Activated CD8-positive, alpha-beta T cell treated with anti-CD3 and anti-CD28 coated beads for 36 hours (primary cell): ENCODE measurements around the gene SMAD3. TPM values are rescaled to one million over a fixed set of nuclear protein-coding genes. Genes with fewer than 3 reads are reported as not detected.
A peak's percentile ranks its signal among the peaks of the same experiment; 100 is the strongest.

Experiments used
- ATAC-seq: fragments of 200-7000 bp; cut with Tn5 transposase; one replicate; pipeline ENCODE4 v1.10.0; 2021; ENCODE audit warnings: mild to moderate bottlenecking, moderate library complexity
- CTCF ChIA-PET: fragments of 350-600 bp; sonication (Branson Sonifier 250); formaldehyde crosslinking; loops from one replicate; lab custom pipeline; 2021; ENCODE audit warnings: antibody characterized with exemption; lab: Charles Lee
- POLR2A ChIA-PET: fragments of 350-600 bp; sonication (Branson Sonifier 250); formaldehyde crosslinking; loops from one replicate; lab custom pipeline; 2021; ENCODE audit warnings: antibody characterized with exemption; lab: Charles Lee
- DNase-seq: peaks from one replicate; pipeline ENCODE4 v3.0.0-alpha.2; 2020
- H3K27ac Mint-ChIP-seq: one replicate; pipeline ENCODE4 v1.8.0; 2021; ENCODE audit warnings: mild to moderate bottlenecking, mixed read lengths
- H3K27me3 Mint-ChIP-seq: one replicate; pipeline ENCODE4 v1.8.0; 2021; ENCODE audit warnings: mixed read lengths
- H3K36me3 Mint-ChIP-seq: one replicate; pipeline ENCODE4 v1.8.0; 2021; ENCODE audit warnings: low read depth, mixed read lengths
- H3K4me1 Mint-ChIP-seq: one replicate; pipeline ENCODE4 v1.8.0; 2021; ENCODE audit warnings: low read depth, mixed read lengths
- H3K4me3 Mint-ChIP-seq: one replicate; pipeline ENCODE4 v1.8.0; 2021; ENCODE audit warnings: mild to moderate bottlenecking, moderate library complexity, mixed read lengths
- H3K9me3 Mint-ChIP-seq: one replicate; pipeline ENCODE4 v1.8.0; 2021; ENCODE audit warnings: mixed read lengths
- intact Hi-C: fragments of 100-400 bp; cut with micrococcal nuclease; formaldehyde crosslinking; loops from one replicate; pipeline ENCODE4 v1.10.0; 2022
- total RNA-seq, 2 experiments: library from RNA; stranded (reverse); gene quantifications; one replicate each; pipeline ENCODE4 v1.2.3, GENCODE V29; 2021
- TF ChIP-seq, protein P1 (sequence below): fragments of 200-600 bp; IDR thresholded peaks from one replicate; pipeline ENCODE4 v1.8.0; 2022; ENCODE audit warnings: antibody characterized with exemption, mild to moderate bottlenecking

Gene SMAD3
- total RNA-seq, 2 experiments from 2014 or later, result 22.3 to 24.7 TPM

DNA sequence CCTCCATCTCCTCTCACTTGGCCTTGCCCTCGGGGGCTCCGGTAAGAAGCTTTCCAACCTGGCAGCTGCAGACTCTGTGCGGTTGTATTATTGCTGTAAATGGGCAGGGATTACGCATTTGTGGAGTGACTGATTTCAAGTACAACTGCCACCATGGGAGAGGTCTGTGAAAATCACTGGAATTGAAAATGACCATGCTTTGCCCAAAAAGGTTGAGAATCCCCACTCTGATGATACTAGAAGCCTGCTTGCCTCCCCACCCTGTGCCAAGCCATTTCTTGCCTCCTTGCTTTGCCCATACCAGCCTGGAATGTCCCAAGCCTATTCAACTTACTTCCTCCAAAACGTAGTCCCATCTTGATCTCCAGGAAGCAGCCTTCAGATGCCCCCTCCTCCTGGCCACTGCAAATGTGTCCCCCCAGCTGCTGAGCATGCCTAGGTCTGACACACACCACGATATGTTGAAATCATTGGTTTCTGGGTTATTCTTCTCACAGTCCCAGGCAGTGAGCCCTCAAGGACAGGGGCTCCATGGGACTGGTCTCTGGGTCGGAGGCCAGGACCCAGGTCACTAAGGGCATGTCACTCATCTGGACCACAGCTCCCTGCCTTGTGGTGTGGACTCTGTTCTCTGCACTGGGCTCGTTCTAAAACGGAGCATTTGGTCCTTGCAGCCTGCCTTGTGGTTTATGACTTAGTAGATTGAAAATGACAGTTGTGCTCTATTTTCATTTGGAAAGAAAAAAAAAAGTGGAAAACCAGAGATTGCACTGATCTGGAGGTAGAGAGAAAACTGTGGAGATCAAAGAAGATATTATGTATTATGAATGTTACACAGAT, 42.9 kb downstream of the SMAD3 start:
- H3K9me3 Mint-ChIP-seq, result peaks cover 13% of the 10 kb centered on the region
- no peak for ATAC-seq
- POLR2A ChIA-PET, result no interaction called here
- no peak overlapping the region for H3K4me3 Mint-ChIP-seq
- H3K4me1 Mint-ChIP-seq, result peaks cover 45% of the 10 kb centered on the region
- no peak for DNase-seq
- H3K36me3 Mint-ChIP-seq, result peaks cover 27% of the 10 kb centered on the region
- TF ChIP-seq, protein P1, sequence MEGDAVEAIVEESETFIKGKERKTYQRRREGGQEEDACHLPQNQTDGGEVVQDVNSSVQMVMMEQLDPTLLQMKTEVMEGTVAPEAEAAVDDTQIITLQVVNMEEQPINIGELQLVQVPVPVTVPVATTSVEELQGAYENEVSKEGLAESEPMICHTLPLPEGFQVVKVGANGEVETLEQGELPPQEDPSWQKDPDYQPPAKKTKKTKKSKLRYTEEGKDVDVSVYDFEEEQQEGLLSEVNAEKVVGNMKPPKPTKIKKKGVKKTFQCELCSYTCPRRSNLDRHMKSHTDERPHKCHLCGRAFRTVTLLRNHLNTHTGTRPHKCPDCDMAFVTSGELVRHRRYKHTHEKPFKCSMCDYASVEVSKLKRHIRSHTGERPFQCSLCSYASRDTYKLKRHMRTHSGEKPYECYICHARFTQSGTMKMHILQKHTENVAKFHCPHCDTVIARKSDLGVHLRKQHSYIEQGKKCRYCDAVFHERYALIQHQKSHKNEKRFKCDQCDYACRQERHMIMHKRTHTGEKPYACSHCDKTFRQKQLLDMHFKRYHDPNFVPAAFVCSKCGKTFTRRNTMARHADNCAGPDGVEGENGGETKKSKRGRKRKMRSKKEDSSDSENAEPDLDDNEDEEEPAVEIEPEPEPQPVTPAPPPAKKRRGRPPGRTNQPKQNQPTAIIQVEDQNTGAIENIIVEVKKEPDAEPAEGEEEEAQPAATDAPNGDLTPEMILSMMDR, result no peak
- CTCF ChIA-PET, result no interaction called here
- H3K27me3 Mint-ChIP-seq, result no peaks in the 10 kb centered on the region
- intact Hi-C loops, result loop anchor here (10.0 kb wide), 1 partner anchor 146 kb away; the partner anchor contains the start of genes AAGAB and IQCH
- peak overlapping the region; percentile 47 for H3K27ac Mint-ChIP-seq

DNA sequence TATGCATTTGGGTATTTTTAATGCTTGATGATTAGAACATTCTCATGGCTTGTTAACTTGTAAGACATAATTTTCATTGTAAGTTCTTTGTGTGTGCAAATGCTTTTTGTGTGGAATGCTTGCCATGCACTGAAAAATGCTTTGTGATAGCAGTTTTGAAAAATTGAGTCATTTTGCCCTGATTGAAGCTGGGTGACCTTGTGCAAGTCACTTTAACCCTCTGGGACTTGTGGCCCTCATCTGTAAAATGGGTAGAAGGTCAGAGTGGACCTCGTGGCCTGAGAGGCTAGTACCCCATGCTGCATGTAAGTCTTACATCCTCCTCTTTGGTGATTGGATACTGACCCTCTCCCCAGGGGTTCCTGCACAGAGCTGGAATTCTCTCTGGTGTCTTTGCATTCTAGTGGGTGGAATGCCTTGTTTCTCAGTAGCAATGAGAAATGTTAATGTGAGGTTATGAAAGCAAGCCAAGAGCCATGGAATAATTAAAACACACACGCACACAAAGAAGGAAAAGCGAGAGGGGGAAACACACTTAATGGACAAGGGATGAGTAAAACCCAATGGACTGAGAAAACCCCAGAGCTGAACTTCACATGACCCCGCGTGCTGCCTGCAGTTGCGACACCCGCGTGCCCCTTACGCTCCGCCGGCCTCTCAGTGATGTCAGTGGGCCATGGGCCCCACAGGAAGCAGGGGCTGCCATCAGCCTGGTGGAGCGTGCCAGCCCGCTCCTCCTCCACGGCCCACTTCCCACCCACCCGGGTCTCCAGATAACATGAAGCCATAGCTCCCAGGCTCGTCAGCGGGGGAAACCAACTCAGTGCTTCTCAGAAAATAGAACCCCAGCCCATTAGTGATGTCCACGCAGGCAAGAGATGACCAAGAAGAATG, 44.0 kb downstream of the SMAD3 start:
- POLR2A ChIA-PET, result no interaction called here
- peak; percentile 49 for DNase-seq

DNA sequence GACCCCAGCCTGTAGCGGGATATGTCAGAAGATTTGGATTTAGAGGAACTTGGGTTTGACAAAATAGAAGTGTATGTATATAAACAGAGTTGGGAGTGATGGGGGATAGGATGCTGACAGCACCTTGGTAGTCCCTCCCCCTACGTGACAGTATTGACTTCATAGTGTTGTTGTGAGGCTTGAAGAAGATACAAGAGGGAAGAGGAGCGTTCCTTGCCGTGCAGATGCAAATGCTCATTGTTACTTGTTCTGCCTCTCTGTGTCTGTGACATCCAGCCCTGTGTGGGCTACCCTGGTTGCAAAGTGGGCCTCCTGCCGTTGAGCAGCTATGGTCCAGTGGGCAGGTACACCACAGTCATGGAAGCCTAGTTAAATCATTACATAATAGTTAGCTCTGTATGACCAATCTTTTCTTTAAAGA, 45.0 kb downstream of the SMAD3 start:
- DNase-seq (no peak), ATAC-seq (no peak)
- H3K27ac Mint-ChIP-seq, result peak overlapping the region; percentile 50
- intact Hi-C loops, result no loop called here
- H3K4me1 Mint-ChIP-seq, result peaks cover 64% of the 10 kb centered on the region
- POLR2A ChIA-PET, result interaction anchor here (1.0 to 1.7 kb wide), 3 partner anchors 19 to 31 kb away, joined by 3 to 7 read pairs (median 3); no protein-coding TSS in a partner anchor
- TF ChIP-seq, protein P1, result no peak
- H3K36me3 Mint-ChIP-seq, result peaks cover 27% of the 10 kb centered on the region
- H3K27me3 Mint-ChIP-seq, result no peaks in the 10 kb centered on the region
- peaks cover 13% of the 10 kb centered on the region for H3K9me3 Mint-ChIP-seq
- H3K4me3 Mint-ChIP-seq, result no peak overlapping the region
- CTCF ChIA-PET, result interaction anchor here (1.0 kb wide), 1 partner anchor 9 kb away, joined by 3 read pairs; no protein-coding TSS in a partner anchor

More for the DNA sequence above, 44.0 kb downstream of the SMAD3 start:
- CTCF ChIA-PET, result no interaction called here
- ATAC-seq, result peak; percentile 29
- Mint-ChIP-seq H3K4me1 (peaks cover 55% of the 10 kb centered on the region), H3K9me3 (peaks cover 13% of the 10 kb centered on the region), H3K36me3 (peaks cover 27% of the 10 kb centered on the region), H3K4me3 (no peak overlapping the region), H3K27me3 (no peaks in the 10 kb centered on the region), H3K27ac (peak overlapping the region; percentile 50)
- intact Hi-C loops, result loop anchor here (10.0 kb wide), 1 partner anchor 145 kb away; the partner anchor contains the start of genes AAGAB and IQCH
- TF ChIP-seq, protein P1, result no peak

GRCh38 chr15:67110958-67111864, 45.8 kb downstream of the SMAD3 start:
- no peak for ATAC-seq
- peaks cover 73% of the 10 kb centered on the region for H3K4me1 Mint-ChIP-seq
- peaks cover 13% of the 10 kb centered on the region for H3K9me3 Mint-ChIP-seq
- peaks cover 25% of the 10 kb centered on the region for H3K36me3 Mint-ChIP-seq
- POLR2A ChIA-PET, result interaction anchor here (1.0 to 1.7 kb wide), 3 partner anchors 20 to 30 kb away, joined by 3 to 7 read pairs (median 3); no protein-coding TSS in a partner anchor
- TF ChIP-seq, protein P1, result no peak
- CTCF ChIA-PET, result interaction anchor here (1.0 kb wide), 1 partner anchor 9 kb away, joined by 3 read pairs; no protein-coding TSS in a partner anchor
- H3K27ac Mint-ChIP-seq, result peak overlapping the region; percentile 73
- no peaks in the 10 kb centered on the region for H3K27me3 Mint-ChIP-seq
- DNase-seq, result no peak
- H3K4me3 Mint-ChIP-seq, result no peak overlapping the region
- intact Hi-C loops, result no loop called here
